Measurements from ENCODE around the gene SLU7. TPM values are rescaled to one million over a fixed set of nuclear protein-coding genes. Genes with fewer than 3 reads are reported as not detected.

SLU7 gene
- total RNA-seq, 1 experiment from 2014 or later: 33.3 TPM

GRCh38 chr5:160357394-160357793 lies 61.5 kb downstream of the SLU7 start:
- Histone ChIP-seq H3K79me1 (ENCODE audit: insufficient read depth, low read depth, low read length, poor library complexity, severe bottlenecking) (no peaks in the 10 kb centered on the region), H2BK120ac (ENCODE audit: low read depth, low read length, poor library complexity, severe bottlenecking) (no peak overlapping the region), H3K9me3 (ENCODE audit: control insufficient read depth, low read depth, low read length) (no peaks in the 10 kb centered on the region), H3K27me3 (ENCODE audit: insufficient read depth, low read length) (no peaks in the 10 kb centered on the region), H2BK5ac (ENCODE audit: insufficient read length, low read length) (no peak overlapping the region), H3K4me2 (ENCODE audit: insufficient read depth, insufficient read length, low read length) (no peak overlapping the region), H2BK12ac (ENCODE audit: insufficient read length, low read depth, low read length) (no peak overlapping the region), H4K5ac (ENCODE audit: insufficient read length, low read depth, low read length) (no peak overlapping the region), H3K23me2 (ENCODE audit: insufficient read length, low read depth, low read length, poor library complexity, severe bottlenecking) (no peaks in the 10 kb centered on the region), H3K79me2 (ENCODE audit: insufficient read depth, low read length) (no peaks in the 10 kb centered on the region), H2AFZ (ENCODE audit: low read length) (no peak overlapping the region), H3K4me1 (ENCODE audit: insufficient read depth, low read length) (0 out of 2 replicates have a peak, but pooled peaks cover 2% of the 10 kb centered on the region), H3K23ac (ENCODE audit: insufficient read length, low read depth, low read length) (no peak overlapping the region), H2BK15ac (ENCODE audit: low read depth, low read length) (no peak overlapping the region), H3K9ac (ENCODE audit: extremely low read depth, insufficient read length, low read length) (no peak overlapping the region), H3K27ac (ENCODE audit: insufficient read length, low read depth, low read length) (no peak overlapping the region), H4K20me1 (ENCODE audit: control insufficient read depth, insufficient read depth, insufficient read length) (no peaks in the 10 kb centered on the region), H3K56ac (ENCODE audit: insufficient read length, low read depth, low read length) (no peak overlapping the region), H2AK5ac (ENCODE audit: insufficient read length, low read length) (no peak overlapping the region), H3T11ph (ENCODE audit: low read length) (no peak overlapping the region), H4K8ac (replicated peaks; ENCODE audit: insufficient read length, low read depth, low read length) (no peak overlapping the region), H3K18ac (ENCODE audit: insufficient read length, low read depth, low read length) (no peak overlapping the region), H4K91ac (ENCODE audit: insufficient read length, low read depth, low read length) (no peak overlapping the region), H3K4ac (ENCODE audit: low read depth, low read length) (no peak overlapping the region), H2BK20ac (ENCODE audit: low read depth, low read length, poor library complexity, severe bottlenecking) (no peak overlapping the region), H3K14ac (ENCODE audit: insufficient read depth, low read length) (no peak overlapping the region)
- H3K9me3 Mint-ChIP-seq: no peaks in the 10 kb centered on the region
- no peaks in the 10 kb centered on the region for H3K36me3 Mint-ChIP-seq (ENCODE audit: insufficient read depth in 1 of 3, low read depth in 3 of 3)
- H3K4me3 Mint-ChIP-seq: no peak overlapping the region
- DNase-seq: no peak
- TF ChIP-seq, protein P1, sequence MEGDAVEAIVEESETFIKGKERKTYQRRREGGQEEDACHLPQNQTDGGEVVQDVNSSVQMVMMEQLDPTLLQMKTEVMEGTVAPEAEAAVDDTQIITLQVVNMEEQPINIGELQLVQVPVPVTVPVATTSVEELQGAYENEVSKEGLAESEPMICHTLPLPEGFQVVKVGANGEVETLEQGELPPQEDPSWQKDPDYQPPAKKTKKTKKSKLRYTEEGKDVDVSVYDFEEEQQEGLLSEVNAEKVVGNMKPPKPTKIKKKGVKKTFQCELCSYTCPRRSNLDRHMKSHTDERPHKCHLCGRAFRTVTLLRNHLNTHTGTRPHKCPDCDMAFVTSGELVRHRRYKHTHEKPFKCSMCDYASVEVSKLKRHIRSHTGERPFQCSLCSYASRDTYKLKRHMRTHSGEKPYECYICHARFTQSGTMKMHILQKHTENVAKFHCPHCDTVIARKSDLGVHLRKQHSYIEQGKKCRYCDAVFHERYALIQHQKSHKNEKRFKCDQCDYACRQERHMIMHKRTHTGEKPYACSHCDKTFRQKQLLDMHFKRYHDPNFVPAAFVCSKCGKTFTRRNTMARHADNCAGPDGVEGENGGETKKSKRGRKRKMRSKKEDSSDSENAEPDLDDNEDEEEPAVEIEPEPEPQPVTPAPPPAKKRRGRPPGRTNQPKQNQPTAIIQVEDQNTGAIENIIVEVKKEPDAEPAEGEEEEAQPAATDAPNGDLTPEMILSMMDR (conservative IDR thresholded peaks at IDR 0.05): no peak
- peaks cover 7 to 20% of the 10 kb centered on the region in 2 experiments for H3K4me1 Mint-ChIP-seq
- no peak overlapping the region for H3K27ac Mint-ChIP-seq
- no CpG with 5 or more reads among the region's 7 CpGs for WGBS (ENCODE audit: extremely low coverage, insufficient read length, low lambda C conversion rate)
- H3K27me3 Mint-ChIP-seq (ENCODE audit: low read depth): peaks cover 3% of the 10 kb centered on the region

Measured in H9 (cell line).